ENCODE results near the gene TCF15.
"Not testable (repeated sequence)": the region's sequence is repeated elsewhere in the genome, so short reads cannot be mapped to it uniquely, and the experiment has no call there.

TCF15 gene

GRCh38 chr20:642013-642397 lies 31.9 kb upstream of the TCF15 start:
- not testable (repeated sequence) for DNase-seq

- DNase-seq = no peak
These were observed 31.4 kb upstream of the TCF15 start for GRCh38 chr20:641516-641875.

GRCh38 chr20:640674-641515 lies 30.8 kb upstream of the TCF15 start:
- DNase-seq = no peak

DNA sequence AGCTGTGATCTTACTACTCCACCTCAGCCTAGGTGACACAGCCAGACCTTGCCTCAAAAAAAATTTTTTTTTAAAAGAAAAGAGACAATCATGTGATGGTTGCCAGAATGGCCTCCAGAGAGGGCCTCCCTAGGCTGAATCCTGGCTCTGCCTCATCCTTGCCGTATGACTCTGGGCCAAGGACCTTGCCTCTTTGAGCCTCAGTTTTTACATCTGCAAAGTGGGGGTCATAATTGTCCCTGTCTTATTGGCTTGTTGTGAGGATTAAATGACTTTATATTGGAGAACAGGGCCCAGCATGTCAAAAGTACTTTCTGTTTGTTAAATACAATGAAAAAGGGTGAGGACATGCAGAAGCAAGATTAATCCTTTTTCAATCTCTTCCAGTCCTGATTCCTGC lies 28.5 kb upstream of the TCF15 start:
- no peak for DNase-seq

GRCh38 chr20:637559-637958 lies 27.4 kb upstream of the TCF15 start:
- DNase-seq = no peak

- DNase-seq = no peak
These were observed 25.8 kb upstream of the TCF15 start for GRCh38 chr20:635893-636338.

GRCh38 chr20:635028-635892 lies 25.2 kb upstream of the TCF15 start:
- DNase-seq = no peak

GRCh38 chr20:634148-634925 lies 24.2 kb upstream of the TCF15 start:
- DNase-seq = no peak

DNA sequence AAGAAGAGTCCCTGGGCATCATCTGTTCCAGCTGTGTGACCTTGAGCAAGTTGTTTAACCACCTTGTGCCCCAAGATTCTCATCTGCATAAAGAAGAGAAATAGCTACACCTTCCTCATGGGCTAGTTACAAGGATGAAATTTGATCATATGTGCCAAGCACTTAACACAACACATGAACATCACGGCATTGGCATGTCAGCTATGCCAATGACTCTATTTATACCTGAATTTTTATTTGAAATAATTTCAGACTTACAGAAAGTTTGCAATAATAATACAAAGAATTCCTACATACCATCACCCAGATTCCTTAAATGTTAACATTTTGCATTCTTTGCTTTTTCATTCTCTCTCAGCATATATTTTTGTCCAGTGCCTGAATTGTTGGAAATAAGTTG lies 21.0 kb upstream of the TCF15 start:
- no peak for DNase-seq

- DNase-seq = no peak
These were observed 16.5 kb upstream of the TCF15 start for GRCh38 chr20:626579-626978.

GRCh38 chr20:625360-625932 lies 15.3 kb upstream of the TCF15 start:
- no peak for DNase-seq

GRCh38 chr20:623704-624103 lies 13.6 kb upstream of the TCF15 start:
- no peak for DNase-seq

DNA sequence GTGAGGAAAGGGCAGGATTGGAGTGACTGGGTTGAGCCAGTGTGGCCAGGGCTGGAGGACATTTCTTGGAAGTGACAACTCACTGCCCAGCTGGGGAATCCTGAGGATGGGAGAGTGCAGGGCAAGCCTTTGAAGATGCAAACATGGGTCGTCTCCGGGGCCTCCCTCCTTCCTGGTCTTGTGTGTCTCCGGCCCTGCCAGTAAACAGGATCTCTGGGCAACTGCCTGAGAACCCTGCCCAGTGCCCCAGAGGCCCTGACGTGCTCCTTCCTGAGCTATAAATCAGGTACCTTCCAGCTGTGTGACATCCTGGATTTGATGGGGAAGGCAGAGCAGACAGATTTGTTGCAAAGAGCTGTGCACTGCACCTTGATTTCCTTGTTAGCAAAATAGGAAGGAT lies 12.9 kb upstream of the TCF15 start:
- no peak for DNase-seq

DNA sequence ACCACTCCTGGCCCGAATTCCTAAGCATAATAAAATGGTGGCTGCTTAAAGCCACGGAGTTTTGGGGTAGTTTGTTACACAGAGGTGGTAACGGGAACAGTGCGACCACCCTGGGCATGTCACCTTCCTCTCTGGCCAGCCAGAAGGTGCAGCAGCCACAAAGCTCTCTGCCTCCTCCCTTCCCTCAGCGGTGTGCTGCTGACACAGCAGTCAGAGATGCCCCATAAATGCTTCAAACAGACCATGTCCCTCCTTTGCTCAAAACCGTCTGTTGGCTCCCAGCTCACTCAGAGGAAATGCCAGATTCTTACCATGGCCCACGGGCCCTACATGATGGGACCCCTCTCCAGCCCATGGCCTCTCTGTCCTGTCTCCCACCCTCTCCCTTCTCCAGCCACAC lies 12.1 kb upstream of the TCF15 start:
- no peak for DNase-seq

GRCh38 chr20:621125-621756 lies 11.1 kb upstream of the TCF15 start:
- DNase-seq = no peak

GRCh38 chr20:620246-620645 lies 10.1 kb upstream of the TCF15 start:
- DNase-seq = no peak

GRCh38 chr20:618980-619379 lies 8.9 kb upstream of the TCF15 start:
- DNase-seq = no peak

DNA sequence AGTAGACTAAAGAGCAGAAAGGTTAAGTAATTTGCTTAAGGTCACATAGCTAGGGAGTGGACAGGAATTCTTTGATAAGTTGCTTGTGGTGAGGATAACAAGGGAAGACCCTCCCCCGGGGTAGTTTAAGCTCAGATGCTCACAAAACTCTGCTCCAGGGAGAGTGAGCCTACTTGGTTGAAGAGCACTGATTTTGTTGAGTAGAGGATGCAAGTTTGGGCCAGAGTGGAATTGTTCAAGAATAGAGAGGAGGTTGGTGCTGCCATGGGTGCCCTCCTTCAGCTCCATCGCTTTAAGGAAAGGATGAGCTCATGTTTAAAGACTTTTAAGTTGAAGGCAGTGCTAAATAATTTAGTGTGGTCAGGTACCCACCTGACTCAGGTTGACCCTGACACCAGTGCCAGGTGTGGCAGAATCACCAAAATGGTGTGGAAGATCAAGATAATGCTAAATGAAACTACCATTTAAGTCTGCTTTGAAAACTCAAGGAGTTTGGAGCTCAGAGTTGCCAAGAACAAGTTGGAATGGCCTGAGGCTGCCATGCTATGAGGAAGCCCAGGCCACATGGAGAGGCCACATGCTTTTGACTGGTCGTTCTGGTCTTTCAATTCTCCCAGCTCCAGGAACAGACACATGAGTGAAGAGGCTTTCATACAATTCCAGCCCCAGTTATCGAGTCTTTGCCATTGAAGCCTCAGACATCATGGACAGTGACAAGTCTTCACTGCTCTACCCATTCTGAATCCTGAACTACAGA lies 8.0 kb upstream of the TCF15 start:
- no peak for DNase-seq

DNA sequence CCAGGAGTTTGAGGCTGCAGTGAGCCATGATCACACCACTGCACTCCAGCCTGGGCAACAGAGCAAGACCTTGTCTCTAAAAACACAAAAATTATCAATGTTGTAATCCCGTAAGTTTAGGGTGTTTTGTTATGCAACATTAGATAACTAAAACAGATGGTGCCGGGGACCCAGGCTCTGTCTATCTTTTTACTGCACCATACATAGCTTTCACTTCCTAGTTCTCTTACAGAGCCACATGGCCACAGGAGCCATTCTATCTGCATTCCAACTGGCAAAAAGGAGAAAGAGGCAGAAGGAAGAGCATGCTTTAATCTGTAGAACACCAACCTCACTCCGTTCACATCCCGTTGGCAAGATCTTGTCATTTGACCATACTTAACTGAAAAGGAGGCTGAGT lies 5.4 kb upstream of the TCF15 start:
- DNase-seq = no peak

- DNase-seq = no peak
These were observed 1.7 kb upstream of the TCF15 start for GRCh38 chr20:611843-612185.

- no peak for DNase-seq
These were observed 1.1 kb upstream of the TCF15 start for GRCh38 chr20:611047-611842.

Measured in SHP77 treated with DMSO at 0.1 percent for 48 hours (cell line).